Gastroesophageal sphincter (tissue), 4 donors: ENCODE results near the gene FAM117A. TPM values are rescaled to one million over a fixed set of nuclear protein-coding genes. Genes with fewer than 3 reads are reported as not detected.
A peak's percentile ranks its signal among the peaks of the same experiment; 100 is the strongest.

Source experiments
- ATAC-seq: fragments of 150-250 bp; one replicate; pipeline ENCODE4 v1.9.1; 2016; ENCODE audit warnings: mild to moderate bottlenecking, moderate library complexity
- H3K27ac ChIP-seq, 4 donors: fragments of 200-600 bp; sonication (generic) in 3 of 4; 1 replicate in 3 of 4; 2 replicates in 1 of 4; pipeline ENCODE4 v1.5.1; 2016 to 2019
- H3K27me3 ChIP-seq: fragments of 200-600 bp; sonication (generic); one replicate; pipeline ENCODE4 v1.5.1; 2019
- H3K36me3 ChIP-seq, 2 donors: fragments of 200-600 bp; sonication (generic); one replicate each; pipeline ENCODE4 v1.5.1; 2019; ENCODE audit warnings: control low read depth in 1 of 2
- H3K4me1 ChIP-seq, 3 donors: fragments of 200-600 bp; sonication (generic); 1 replicate in 2 of 3; 2 replicates in 1 of 3; pipeline ENCODE4 v1.5.1; 2016 to 2019; ENCODE audit warnings: control low read depth in 2 of 3
- H3K4me3 ChIP-seq, 2 donors: fragments of 200-600 bp; sonication (generic); one replicate each; pipeline ENCODE4 v1.5.1; 2019; ENCODE audit warnings: mild to moderate bottlenecking in 1 of 2, moderate library complexity in 1 of 2
- H3K9me3 ChIP-seq, 3 donors: fragments of 200-600 bp; sonication (generic); one replicate each; pipeline ENCODE4 v1.5.1; 2017 to 2019; ENCODE audit warnings: control low read depth in 2 of 3
- EP300 ChIP-seq: sonication (generic); formaldehyde crosslinking; IDR thresholded peaks from one replicate; pipeline ENCODE4 v1.6.1; 2017; ENCODE audit warnings: antibody characterized with exemption, mild to moderate bottlenecking
- POLR2A ChIP-seq, 2 donors: fragments of 450-650 bp; IDR thresholded peaks; one replicate each; pipeline ENCODE4 v1.6.1; 2017; ENCODE audit warnings: antibody characterized with exemption in 2 of 2, mild to moderate bottlenecking in 2 of 2, moderate library complexity in 1 of 2
- POLR2AphosphoS5 ChIP-seq: sonication (generic); formaldehyde crosslinking; IDR thresholded peaks from one replicate; pipeline ENCODE4 v1.6.1; 2017; ENCODE audit warnings: antibody characterized with exemption
- whole genome bisulfite sequencing, 2 donors: methylation state at CpG; one replicate each; pipeline ENCODE4 v1.1.5; 2018; ENCODE audit warnings: low coverage in 1 of 2; 5-methylcytosine and 5-hydroxymethylcytosine counted together
- total RNA-seq, 4 donors: library from RNA; depleted of rRNA; stranded (reverse); fragments of >200 nt; gene quantifications; one replicate each; pipeline ENCODE4 v1.1.0, GENCODE V29; 2016
- TF ChIP-seq, protein P1 (sequence below), 4 experiments: fragments of 200-600 bp in 2 of 4; fragments of 450-650 bp in 2 of 4; sonication (generic) in 1 of 4; IDR thresholded peaks; one replicate each; pipeline ENCODE4 v1.5.1; 2017 to 2019; ENCODE audit warnings: antibody characterized with exemption in 4 of 4, mild to moderate bottlenecking in 2 of 4, moderate library complexity in 2 of 4

The FAM117A gene
- total RNA-seq, 4 donors from 2014 or later: 12.4 to 39.5 (median 19.8) TPM

GRCh38 chr17:49696233-49696761 is 67.6 kb downstream of the FAM117A start:
- 76 to 83% methylated on average over 2 to 3 of the region's 8 CpGs for WGBS, 2 donors
- Histone ChIP-seq H3K27me3 (no peaks in the 10 kb centered on the region), H3K36me3 (peaks cover 0 to 18% of the 10 kb centered on the region in 2 donors), H3K4me3 (no peak overlapping the region), H3K4me1 (peaks cover 0 to 28% (median 7%) of the 10 kb centered on the region in 3 donors), H3K9me3 (no peaks in the 10 kb centered on the region), H3K27ac (no peak overlapping the region)
- no peak for ATAC-seq
- TF ChIP-seq POLR2A (IDR thresholded peaks at IDR 0.05): no peak
- TF ChIP-seq POLR2AphosphoS5: no peak
- no peak for TF ChIP-seq EP300
- TF ChIP-seq, protein P1, sequence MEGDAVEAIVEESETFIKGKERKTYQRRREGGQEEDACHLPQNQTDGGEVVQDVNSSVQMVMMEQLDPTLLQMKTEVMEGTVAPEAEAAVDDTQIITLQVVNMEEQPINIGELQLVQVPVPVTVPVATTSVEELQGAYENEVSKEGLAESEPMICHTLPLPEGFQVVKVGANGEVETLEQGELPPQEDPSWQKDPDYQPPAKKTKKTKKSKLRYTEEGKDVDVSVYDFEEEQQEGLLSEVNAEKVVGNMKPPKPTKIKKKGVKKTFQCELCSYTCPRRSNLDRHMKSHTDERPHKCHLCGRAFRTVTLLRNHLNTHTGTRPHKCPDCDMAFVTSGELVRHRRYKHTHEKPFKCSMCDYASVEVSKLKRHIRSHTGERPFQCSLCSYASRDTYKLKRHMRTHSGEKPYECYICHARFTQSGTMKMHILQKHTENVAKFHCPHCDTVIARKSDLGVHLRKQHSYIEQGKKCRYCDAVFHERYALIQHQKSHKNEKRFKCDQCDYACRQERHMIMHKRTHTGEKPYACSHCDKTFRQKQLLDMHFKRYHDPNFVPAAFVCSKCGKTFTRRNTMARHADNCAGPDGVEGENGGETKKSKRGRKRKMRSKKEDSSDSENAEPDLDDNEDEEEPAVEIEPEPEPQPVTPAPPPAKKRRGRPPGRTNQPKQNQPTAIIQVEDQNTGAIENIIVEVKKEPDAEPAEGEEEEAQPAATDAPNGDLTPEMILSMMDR (IDR thresholded peaks at IDR 0.05): no peak

DNA sequence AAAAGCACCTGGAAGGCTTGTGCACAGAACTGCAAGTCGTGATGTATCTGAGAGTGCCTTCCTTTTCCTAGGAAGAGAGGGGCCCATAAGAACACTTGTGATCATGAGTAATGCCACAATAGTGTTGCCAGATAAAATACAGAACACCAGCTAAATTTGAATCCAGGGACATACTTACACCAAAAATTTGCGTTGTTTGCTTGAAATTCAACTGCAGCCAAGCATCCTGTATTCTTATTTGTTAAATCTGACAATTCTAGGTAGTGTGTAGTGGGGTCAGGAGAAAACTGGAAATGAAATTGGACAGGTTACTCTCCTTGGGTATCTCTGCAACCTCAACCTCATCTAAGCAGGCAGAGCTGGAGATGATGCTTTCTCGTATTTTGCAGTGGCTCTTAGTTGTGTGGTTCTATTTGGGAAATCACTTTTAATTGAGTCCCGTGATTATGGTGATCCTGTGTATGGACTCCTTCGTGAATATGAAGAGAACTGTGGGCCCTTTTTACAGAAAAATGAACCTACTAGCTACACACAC is 68.2 kb downstream of the FAM117A start:
- TF ChIP-seq, protein P1 (IDR thresholded peaks at IDR 0.05): no peak
- TF ChIP-seq POLR2AphosphoS5 (no peak), POLR2A (IDR thresholded peaks at IDR 0.05) (no peak), EP300 (no peak)
- H3K4me3 ChIP-seq: no peak overlapping the region
- 36 to 49% methylated on average over 4 to 5 of the region's 5 CpGs for WGBS, 2 donors
- no peaks in the 10 kb centered on the region for H3K9me3 ChIP-seq
- H3K4me1 ChIP-seq: peaks cover under 1 to 34% (median 7%) of the 10 kb centered on the region in 3 donors
- peaks cover 0 to 13% of the 10 kb centered on the region in 2 donors for H3K36me3 ChIP-seq
- ATAC-seq: no peak
- no peak overlapping the region for H3K27ac ChIP-seq
- no peaks in the 10 kb centered on the region for H3K27me3 ChIP-seq

DNA sequence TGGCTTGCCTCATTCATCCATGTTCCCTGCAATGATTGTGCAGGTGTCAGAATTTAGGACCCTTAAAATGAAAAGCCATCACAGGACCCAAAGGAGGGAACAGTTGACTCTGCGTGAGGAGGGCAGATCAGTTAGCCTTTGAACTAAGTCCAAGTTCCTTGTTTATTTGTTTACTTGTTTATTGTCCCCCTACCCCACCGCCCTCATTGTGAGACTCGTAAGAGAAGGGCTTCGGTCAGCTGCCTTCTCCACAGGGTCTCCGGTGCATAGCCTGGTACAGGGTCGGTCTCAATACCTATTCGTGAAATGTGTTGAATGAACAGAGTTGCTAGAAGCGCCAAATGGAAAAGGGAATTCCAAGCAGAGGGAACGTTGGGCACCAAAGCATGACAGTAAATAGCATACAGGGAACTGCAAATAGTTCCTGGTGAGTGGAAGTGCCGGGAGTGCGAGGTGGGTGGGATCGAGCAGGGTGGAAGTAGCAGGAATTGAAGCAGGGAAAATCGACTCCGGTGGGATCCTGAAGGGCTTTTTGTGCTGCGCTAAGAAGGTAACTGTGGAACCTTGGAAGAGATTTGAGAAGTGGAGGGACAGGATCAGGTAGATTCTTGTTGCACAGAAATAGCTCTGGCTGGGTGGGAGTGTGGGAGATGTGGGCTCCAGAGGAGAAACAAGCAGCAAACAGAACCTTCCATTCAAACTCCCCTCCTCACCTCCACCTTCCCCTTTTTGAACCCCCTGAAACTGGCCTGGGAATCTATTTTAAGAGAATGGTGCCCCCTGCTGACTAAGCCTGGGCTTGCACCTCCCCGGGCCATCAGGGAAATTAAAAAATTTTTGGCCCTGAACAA is 68.9 kb downstream of the FAM117A start:
- Histone ChIP-seq H3K4me3 (no peak overlapping the region), H3K36me3 (peaks cover 0 to 6% of the 10 kb centered on the region in 2 donors), H3K27me3 (no peaks in the 10 kb centered on the region), H3K4me1 (peaks cover 5 to 40% (median 7%) of the 10 kb centered on the region in 3 donors), H3K9me3 (no peaks in the 10 kb centered on the region), H3K27ac (peak overlapping the region in 2 of 4 donors; percentile 14 to 33)
- 21 to 22% methylated on average over 15 to 16 of the region's 16 CpGs for WGBS, 2 donors
- TF ChIP-seq, protein P1 (IDR thresholded peaks at IDR 0.05): peak; percentile 90 to 97 (median 94)
- no peak for TF ChIP-seq POLR2A (IDR thresholded peaks at IDR 0.05)
- ATAC-seq: no peak

GRCh38 chr17:49692751-49693150 is 71.2 kb downstream of the FAM117A start:
- Histone ChIP-seq H3K27me3 (no peaks in the 10 kb centered on the region), H3K36me3 (no peaks in the 10 kb centered on the region), H3K9me3 (no peaks in the 10 kb centered on the region), H3K4me3 (no peak overlapping the region), H3K4me1 (peaks cover 5 to 54% (median 7%) of the 10 kb centered on the region in 3 donors), H3K27ac (peak overlapping the region; percentile 83 to 94 (median 90))
- WGBS, 2 donors: 58 to 83% methylated on average over 1 to 2 of the region's 4 CpGs
- ATAC-seq: no peak
- TF ChIP-seq POLR2AphosphoS5: no peak
- TF ChIP-seq POLR2A (IDR thresholded peaks at IDR 0.05): no peak
- TF ChIP-seq EP300: no peak
- TF ChIP-seq, protein P1 (IDR thresholded peaks at IDR 0.05): no peak
